Limb (tissue), 2 donors: Measurements from ENCODE around the gene PPIH.
A peak's percentile ranks its signal among the peaks of the same experiment; 100 is the strongest.
"Not testable (repeated sequence)": the region's sequence is repeated elsewhere in the genome, so short reads cannot be mapped to it uniquely, and the experiment has no call there.

Source experiments
- DNase-seq, 2 donors: peaks; one replicate each; pipeline ENCODE4 v3.0.0-alpha.2; 2016; ENCODE audit errors: extremely low spot score in 2 of 2

Gene PPIH

DNA sequence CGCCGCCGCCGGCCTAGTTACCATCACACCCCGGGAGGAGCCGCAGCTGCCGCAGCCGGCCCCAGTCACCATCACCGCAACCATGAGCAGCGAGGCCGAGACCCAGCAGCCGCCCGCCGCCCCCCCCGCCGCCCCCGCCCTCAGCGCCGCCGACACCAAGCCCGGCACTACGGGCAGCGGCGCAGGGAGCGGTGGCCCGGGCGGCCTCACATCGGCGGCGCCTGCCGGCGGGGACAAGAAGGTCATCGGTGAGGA is 24.2 kb downstream of the PPIH start:
- DNase-seq, result not testable (repeated sequence)

GRCh38 chr1:42682739-42683531 is 24.7 kb downstream of the PPIH start:
- peak; percentile 24 to 85 for DNase-seq

DNA sequence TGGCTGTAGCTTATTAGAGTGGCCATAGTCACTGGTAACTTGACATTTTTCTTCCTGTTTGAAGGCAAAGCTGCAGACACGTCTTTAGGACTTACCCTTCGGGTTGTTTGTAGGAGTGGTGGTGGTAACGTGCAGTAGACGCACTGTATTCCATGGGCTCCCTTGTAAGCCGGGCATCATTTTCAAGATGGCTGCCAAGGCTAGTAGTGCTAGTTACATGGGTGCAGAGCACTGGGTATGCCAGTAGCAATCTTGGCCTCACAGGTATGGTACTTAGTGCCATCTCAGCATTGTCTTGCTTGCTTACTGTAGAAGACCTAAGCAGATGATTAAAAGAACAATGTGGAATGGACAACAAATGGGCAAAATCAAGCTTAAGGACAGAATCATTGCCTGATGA is 25.9 kb downstream of the PPIH start:
- DNase-seq, result no peak

GRCh38 chr1:42686418-42686817 is 28.2 kb downstream of the PPIH start:
- no peak for DNase-seq

DNA sequence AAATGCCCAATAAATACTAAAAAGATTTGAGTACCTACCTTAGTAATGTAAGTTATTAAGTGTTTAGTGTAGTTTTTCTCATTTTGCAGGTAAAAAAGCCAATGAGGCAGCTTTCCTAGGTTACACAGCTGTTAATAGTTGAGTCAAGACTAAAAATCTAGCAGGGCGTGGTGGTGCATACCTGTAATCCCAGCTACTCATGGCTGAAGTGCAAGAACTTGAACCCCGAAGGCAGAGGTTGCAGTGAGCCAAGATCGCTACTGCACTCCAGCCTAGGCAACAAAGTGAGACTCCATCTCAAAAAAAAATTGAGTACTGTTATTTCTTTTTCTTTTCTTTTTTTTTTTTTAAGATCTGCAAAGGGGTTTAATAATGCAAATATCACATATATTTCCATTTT is 31.7 kb downstream of the PPIH start:
- DNase-seq, result no peak

- DNase-seq, result no peak
Observed at GRCh38 chr1:42690477-42691156, 32.4 kb downstream of the PPIH start.

GRCh38 chr1:42691157-42691498 is 32.9 kb downstream of the PPIH start:
- no peak for DNase-seq

- no peak for DNase-seq
Observed at GRCh38 chr1:42692461-42692860, 34.2 kb downstream of the PPIH start.

GRCh38 chr1:42692911-42693310 is 34.7 kb downstream of the PPIH start:
- DNase-seq, result no peak

GRCh38 chr1:42698081-42698813 is 40.0 kb downstream of the PPIH start:
- no peak for DNase-seq

DNA sequence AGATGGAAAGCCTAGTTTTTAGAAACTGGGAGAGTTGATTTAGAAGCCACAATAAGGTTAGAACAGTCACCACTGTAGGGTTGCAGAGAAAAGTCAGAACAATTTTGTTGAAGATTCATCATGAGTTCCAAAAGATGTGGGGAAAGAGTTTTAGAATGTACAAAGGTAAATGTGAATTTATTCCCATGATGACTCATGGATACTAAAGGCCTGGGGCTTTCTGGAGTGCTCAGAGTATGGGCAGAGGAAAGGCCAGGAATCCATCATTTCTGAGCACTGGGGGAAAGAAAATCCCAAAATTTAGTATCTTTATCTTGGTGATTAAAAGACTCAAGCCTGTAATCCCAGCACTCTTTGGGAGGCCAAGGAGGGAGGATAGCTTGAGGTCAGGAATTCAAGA is 41.8 kb downstream of the PPIH start:
- DNase-seq, result no peak

- DNase-seq, result no peak
Observed at GRCh38 chr1:42703888-42704464, 45.8 kb downstream of the PPIH start.

DNA sequence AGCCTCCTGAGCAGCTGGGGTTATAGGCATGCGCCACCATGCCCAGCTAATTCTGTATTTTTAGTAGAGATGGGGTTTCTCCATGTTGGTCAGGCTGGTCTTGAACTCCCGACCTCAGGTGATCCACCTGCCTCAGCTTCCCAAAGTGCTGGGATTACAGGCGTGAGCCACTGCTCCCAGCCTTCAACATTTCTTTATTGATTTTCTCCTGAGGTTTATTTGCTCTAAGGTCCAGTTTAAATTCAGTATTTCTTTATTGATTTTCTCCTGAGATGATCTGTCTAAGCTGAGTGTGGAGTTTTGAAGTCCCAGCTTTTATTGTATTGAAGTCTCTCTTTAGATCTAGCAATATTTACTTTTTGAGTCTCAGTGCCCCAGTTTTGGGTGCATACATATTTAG is 54.6 kb downstream of the PPIH start:
- not testable (repeated sequence) for DNase-seq

- no peak for DNase-seq
Observed at GRCh38 chr1:42713293-42713692, 55.1 kb downstream of the PPIH start.

DNA sequence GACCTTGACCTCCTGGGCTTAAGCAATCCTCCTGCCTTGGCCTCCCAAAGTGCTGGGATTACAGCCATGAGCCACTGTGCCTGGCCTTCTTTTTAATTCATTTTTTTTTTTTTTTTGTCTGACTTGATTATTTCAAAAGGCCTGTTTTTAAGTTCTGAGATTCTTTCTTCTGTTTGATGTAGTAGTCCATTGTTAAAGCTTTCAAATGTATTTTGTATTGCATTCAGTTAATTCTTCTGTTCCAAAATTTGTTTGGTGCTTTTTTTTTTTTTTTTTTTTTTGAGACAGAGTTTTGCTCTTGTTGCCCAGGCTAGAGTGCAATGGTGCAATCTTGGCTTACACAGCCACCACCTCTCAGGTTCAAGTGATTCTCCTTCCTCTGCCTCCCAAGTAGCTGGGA is 56.2 kb downstream of the PPIH start:
- DNase-seq, result not testable (repeated sequence)

GRCh38 chr1:42720868-42721267 is 62.6 kb downstream of the PPIH start:
- no peak for DNase-seq

GRCh38 chr1:42721926-42722325 is 63.7 kb downstream of the PPIH start:
- DNase-seq, result no peak

DNA sequence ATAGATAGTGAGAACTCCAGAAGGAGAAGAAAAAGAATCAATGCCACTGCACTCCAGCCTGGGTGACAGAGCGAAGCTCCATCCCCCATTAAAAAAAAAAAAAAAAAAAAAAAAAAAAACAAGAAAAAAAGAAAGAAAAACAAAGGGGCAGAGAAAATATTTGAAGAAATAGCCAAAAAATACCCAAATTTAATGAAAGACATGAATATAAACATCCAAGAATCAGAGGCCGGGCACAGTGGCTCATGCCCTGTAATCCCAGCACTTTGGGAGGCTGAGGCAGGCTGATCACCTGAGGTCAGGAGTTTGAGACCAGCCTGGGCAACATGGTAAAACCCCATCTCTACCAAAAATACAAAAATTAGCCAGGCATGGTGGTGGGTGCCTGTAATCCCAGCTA is 64.2 kb downstream of the PPIH start:
- DNase-seq, result not testable (repeated sequence)

- no peak for DNase-seq
Observed at GRCh38 chr1:42723511-42723910, 65.3 kb downstream of the PPIH start.

DNA sequence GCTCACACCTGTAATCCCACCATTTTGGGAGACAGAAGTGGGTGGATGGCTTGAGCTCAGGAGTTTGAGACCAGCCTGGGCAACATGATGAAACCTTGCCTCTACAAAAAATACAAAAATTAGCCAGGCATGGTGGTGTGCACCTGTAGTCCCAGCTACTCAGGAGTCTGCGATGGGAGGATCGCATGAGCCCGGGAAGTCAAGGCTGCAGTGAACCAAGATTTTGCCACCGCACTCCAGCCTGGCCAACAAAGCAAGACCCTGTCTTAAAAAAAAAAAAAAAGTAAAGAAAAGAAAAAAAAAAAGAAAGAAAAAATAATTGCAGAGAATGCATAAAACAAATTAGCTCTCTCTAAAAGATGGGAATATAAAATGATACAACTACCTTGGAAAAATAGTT is 67.6 kb downstream of the PPIH start:
- not testable (repeated sequence) for DNase-seq
